GM10266 (cell line): ENCODE results near the gene ETV6.

Source experiments
- DNase-seq: peaks from one replicate; pipeline ENCODE4 v3.0.0; 2012; ENCODE audit errors: extremely low spot score
- TF ChIP-seq, protein P1 (sequence below): IDR thresholded peaks from 2 replicates; pipeline ENCODE4 v1.5.1; 2012; ENCODE audit warnings: mild to moderate bottlenecking, low read depth; ENCODE audit not compliant: control insufficient read depth, insufficient read depth; ENCODE audit errors: missing control alignments

Gene ETV6

DNA sequence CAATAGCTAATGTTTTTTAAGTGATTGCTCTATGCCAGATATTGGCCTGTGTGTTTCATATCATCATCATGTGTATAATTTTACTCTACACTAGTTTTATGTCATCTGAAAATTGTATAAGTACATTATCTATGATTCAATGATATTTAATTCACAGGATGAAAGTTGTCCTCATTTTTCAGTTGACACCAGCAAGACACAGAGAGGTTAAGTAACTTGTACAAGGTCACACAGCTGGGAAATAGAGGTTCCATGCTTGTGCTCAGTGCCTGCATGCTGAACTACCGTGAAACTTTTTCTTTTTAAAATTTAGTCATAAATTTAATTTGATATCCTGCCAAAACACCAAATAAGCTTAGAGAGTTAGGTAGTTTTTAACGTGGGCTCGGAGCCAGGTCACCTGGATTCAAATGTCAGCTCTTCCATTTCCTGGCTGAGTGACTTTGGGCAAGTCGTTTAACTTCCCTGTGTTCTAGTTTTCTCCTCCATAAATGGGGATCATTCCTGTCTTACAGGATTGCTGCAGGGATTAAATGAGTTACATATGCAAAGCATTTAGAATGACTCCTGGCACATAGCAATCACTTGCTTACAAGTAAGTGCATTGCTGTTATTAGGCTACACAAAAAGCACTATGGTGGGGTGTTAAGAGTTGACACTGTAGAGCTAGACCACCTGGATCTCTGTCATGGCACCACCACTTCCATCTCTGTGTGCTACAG is 183.9 kb downstream of the ETV6 start:
- no peak for DNase-seq
- TF ChIP-seq, protein P1, sequence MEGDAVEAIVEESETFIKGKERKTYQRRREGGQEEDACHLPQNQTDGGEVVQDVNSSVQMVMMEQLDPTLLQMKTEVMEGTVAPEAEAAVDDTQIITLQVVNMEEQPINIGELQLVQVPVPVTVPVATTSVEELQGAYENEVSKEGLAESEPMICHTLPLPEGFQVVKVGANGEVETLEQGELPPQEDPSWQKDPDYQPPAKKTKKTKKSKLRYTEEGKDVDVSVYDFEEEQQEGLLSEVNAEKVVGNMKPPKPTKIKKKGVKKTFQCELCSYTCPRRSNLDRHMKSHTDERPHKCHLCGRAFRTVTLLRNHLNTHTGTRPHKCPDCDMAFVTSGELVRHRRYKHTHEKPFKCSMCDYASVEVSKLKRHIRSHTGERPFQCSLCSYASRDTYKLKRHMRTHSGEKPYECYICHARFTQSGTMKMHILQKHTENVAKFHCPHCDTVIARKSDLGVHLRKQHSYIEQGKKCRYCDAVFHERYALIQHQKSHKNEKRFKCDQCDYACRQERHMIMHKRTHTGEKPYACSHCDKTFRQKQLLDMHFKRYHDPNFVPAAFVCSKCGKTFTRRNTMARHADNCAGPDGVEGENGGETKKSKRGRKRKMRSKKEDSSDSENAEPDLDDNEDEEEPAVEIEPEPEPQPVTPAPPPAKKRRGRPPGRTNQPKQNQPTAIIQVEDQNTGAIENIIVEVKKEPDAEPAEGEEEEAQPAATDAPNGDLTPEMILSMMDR: no peak

DNA sequence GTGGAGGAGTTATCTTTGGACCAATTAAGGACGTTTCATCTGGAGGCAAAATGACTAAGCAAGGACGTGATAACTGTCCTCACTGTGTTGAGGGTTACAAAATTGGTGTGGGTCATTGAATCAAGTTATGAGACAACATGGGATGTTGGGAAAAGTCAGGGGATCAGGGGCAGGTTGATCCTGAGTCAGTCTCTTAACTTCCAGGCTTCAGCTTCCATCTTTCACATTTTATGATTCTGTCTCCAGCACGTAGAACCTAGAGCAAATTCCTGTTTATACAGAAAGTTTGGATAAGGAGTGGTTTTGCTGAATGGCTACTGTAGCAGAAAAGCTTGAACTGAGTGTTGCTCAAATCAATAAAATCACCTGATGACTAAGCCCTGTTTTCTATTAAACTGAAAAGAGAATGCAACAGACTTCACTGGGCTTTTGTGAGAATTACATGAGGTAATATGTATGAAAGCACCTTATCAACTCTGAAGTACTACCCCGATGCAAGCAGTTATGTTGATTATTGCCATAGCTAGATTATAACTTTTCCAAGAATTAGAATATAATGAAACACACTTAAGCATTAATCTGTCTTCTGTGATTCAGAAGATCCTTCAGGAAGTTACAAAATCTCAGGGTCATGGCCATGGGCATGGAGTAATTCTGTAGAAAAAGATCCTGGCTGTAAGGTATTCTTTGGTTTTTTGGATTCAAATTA is 184.8 kb downstream of the ETV6 start:
- TF ChIP-seq, protein P1: no peak
- DNase-seq: no peak

DNA sequence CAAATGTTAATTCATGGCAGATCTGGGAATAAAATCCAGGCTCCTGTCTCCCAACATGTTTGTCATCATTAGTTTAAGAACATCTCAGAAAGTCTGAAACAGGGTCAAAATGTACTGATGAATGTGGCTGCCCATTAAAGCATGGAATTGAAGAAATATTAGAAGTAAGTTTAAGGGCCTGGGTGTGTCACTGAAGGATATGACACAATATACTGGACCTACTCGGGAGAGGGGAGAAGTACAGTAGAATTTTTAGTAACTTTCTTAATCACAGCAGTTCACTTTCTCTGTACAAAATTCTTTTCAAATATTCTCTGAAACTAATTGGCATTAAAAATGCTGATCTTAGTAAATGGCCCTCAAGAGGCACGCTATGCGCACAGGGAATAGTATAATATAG is 185.5 kb downstream of the ETV6 start:
- TF ChIP-seq, protein P1: no peak
- DNase-seq: no peak

DNA sequence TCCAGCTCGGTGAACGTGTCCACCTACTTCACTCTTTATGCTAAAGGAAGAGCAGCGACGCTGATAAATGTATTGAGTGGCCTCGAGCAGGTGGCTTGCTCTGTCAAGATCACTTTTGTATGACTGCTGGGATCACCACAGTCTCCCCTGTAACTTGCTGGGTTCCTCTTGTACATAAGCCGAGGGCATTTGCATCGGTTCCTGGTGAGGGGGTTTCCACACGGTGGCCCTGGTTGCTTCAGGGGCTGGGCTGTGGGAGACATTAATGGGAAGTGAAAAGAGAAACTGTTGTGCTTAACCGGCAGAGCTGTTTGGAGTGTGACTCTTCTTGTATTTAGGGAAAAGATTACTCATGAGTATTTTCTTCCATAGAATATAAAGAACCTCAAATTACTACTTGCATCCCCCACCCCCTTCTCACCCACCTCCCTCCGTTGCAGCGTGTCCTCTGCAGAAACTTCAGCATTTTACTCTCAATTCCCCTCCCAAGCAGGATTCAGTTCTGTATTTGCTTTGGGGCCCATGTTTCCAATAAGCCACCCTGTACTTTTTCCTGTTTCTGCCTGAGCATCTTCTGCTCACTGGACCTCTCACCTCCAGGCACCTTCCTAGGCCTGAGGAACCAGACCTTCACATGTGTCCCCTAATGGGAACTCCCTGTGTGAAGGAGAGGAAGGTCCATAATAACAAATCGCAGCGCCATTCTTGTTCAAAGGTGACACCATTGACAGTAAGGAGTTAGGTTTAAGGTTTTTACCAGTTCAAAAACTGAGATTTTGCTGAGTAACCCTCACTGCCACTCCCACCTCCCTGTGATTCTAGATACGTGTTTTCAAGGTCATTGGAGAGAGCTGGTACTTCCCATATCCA is 187.0 kb downstream of the ETV6 start:
- peak; percentile 81 for DNase-seq
- TF ChIP-seq, protein P1: no peak

DNA sequence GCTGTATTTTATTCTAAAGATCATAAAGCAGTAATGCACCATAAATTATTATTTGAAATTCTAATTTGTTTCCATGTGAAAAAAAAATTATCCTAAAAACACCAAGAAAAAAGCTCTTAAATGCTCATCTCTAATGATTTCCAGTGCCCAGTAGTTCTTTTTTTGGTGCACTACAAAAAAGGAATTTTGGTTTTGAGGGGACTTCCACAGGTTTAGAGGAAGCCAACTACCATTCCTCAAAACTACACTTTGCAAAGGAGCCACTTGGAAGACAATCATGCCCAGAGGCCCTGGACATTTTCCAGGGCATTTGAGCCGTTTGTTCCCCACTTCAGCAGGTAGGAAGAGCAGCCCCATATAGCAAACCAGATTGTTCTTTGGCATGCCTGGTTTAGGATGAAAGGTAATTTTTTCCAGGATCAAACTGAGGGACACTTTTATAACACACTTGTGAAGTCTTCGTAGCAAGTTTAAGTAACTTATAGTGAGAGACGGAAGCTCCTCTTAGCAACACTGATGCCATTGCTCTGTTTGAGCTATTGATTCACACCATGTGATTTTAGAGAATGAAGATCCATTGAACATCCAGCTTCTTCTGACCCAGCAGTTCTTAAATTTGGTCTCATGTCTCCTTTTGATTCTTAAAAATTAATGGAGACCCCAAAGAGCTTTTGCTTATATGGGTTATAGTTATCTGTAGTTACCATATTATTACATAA is 187.9 kb downstream of the ETV6 start:
- TF ChIP-seq, protein P1: no peak

DNA sequence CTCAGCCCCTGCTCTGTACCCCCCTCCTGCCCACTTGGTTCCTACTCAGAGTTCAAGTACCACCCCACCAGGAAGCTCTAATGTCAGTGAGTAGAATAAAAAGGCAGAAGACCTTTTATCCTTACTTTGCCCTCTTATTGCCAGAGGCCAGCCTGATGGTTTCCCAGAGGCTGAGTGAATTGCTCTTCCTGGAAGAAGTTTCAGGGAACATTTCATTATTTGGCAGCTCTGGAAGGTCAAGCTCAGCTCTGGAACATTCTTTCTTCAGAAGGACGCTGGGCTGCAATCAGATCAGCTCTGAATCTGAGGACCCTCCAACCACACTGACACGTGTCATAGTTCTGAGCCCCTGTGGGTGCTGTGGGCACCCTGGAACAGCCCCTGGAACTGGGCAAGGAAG is 188.9 kb downstream of the ETV6 start:
- TF ChIP-seq, protein P1: no peak

More for the DNA sequence above, 187.9 kb downstream of the ETV6 start:
- no peak for DNase-seq

More for the DNA sequence above, 188.9 kb downstream of the ETV6 start:
- no peak for DNase-seq
